NCI-H460 (cell line): ENCODE data around the gene GH2. TPM values are rescaled to one million over a fixed set of nuclear protein-coding genes. Genes with fewer than 3 reads are reported as not detected.
"Not testable (repeated sequence)": the region's sequence is repeated elsewhere in the genome, so short reads cannot be mapped to it uniquely, and the experiment has no call there.

Experiments used
- DNase-seq: peaks from one replicate; pipeline ENCODE4 v3.0.0-alpha.2; 2016; ENCODE audit warnings: low read depth; ENCODE audit errors: extremely low read depth
- polyA plus RNA-seq: library from polyadenylated mRNA; depleted of rRNA; stranded (reverse); fragments of >200 nt; gene quantifications from 2 replicates; pipeline ENCODE4 v1.2.3, GENCODE V29; 2014; cell fraction: nucleus; rRNA removed
- total RNA-seq: library from RNA; depleted of rRNA; stranded (reverse); fragments of >200 nt; shearing (Covaris generic); gene quantifications from 2 replicates; pipeline ENCODE4 v1.2.3, GENCODE V29; 2014; rRNA removed

GH2 gene
- total RNA-seq, result not detected in 2 replicates
- polyA plus RNA-seq, result not detected in 2 replicates

GRCh38 chr17:63881935-63882601 lies at the start of gene GH2:
Gene GH2, minus strand, starts transcription at chr17:63881944. Its CDS starts 143 bp downstream, at chr17:63881801.
- DNase-seq, result peak; percentile 54

- no peak for DNase-seq
These were observed 49.3 kb upstream of the GH2 start for GRCh38 chr17:63930951-63931575.

GRCh38 chr17:63929860-63930766 lies 48.4 kb upstream of the GH2 start:
- no peak for DNase-seq

- DNase-seq, result no peak
These were observed 47.4 kb upstream of the GH2 start for GRCh38 chr17:63928966-63929695.

- no peak for DNase-seq
These were observed 46.5 kb upstream of the GH2 start for GRCh38 chr17:63928172-63928666.

GRCh38 chr17:63927464-63928171 lies 45.9 kb upstream of the GH2 start:
- DNase-seq, result no peak

- no peak for DNase-seq
These were observed 44.4 kb upstream of the GH2 start for GRCh38 chr17:63926164-63926563.

- no peak for DNase-seq
These were observed 43.9 kb upstream of the GH2 start for GRCh38 chr17:63925615-63926014.

GRCh38 chr17:63922402-63922801 lies 40.7 kb upstream of the GH2 start:
- DNase-seq, result not testable (repeated sequence)

GRCh38 chr17:63920779-63921178 lies 39.0 kb upstream of the GH2 start:
- not testable (repeated sequence) for DNase-seq

GRCh38 chr17:63920050-63920449 lies 38.3 kb upstream of the GH2 start:
- DNase-seq, result not testable (repeated sequence)

GRCh38 chr17:63919311-63919723 lies 37.6 kb upstream of the GH2 start:
- DNase-seq, result peak; percentile 58

- DNase-seq, result not testable (repeated sequence)
These were observed 37.1 kb upstream of the GH2 start, which contains the start of gene GH1 for GRCh38 chr17:63918789-63919305. Gene GH1, minus strand, starts transcription at chr17:63918839. Its CDS starts 63 bp downstream, at chr17:63918776.

GRCh38 chr17:63918305-63918704 lies 36.6 kb upstream of the GH2 start:
- DNase-seq, result no peak

- no peak for DNase-seq
These were observed 35.9 kb upstream of the GH2 start for GRCh38 chr17:63917646-63918045.

GRCh38 chr17:63917206-63917605 lies 35.5 kb upstream of the GH2 start:
- DNase-seq, result not testable (repeated sequence)

GRCh38 chr17:63916566-63917185 lies 34.9 kb upstream of the GH2 start:
- DNase-seq, result no peak

GRCh38 chr17:63915753-63916152 lies 34.0 kb upstream of the GH2 start:
- not testable (repeated sequence) for DNase-seq

- no peak for DNase-seq
These were observed 32.7 kb upstream of the GH2 start for GRCh38 chr17:63914471-63914870.
